SU-DHL-6 (cell line): ENCODE results near the gene ZNF664.

ENCODE experiments used
- EZH2phosphoT487 ChIP-seq: fragments of 200-600 bp; sonication (generic), shearing (Covaris generic); conservative IDR thresholded peaks from 2 replicates; pipeline ENCODE4 v1.6.1; 2018; ENCODE audit warnings: mild to moderate bottlenecking, antibody characterized with exemption, low read length, moderate library complexity, mixed read lengths
- TF ChIP-seq, protein P1 (sequence below): fragments of 200-600 bp; sonication (generic); IDR thresholded peaks from one replicate; pipeline ENCODE4 v1.5.1; 2017; ENCODE audit warnings: antibody characterized with exemption, mild to moderate bottlenecking, low read length, moderate library complexity; ENCODE audit not compliant: insufficient read depth, poor library complexity, severe bottlenecking

GRCh38 chr12:124010687-124011086, 37.7 kb downstream of the ZNF664 start:
- TF ChIP-seq, protein P1, sequence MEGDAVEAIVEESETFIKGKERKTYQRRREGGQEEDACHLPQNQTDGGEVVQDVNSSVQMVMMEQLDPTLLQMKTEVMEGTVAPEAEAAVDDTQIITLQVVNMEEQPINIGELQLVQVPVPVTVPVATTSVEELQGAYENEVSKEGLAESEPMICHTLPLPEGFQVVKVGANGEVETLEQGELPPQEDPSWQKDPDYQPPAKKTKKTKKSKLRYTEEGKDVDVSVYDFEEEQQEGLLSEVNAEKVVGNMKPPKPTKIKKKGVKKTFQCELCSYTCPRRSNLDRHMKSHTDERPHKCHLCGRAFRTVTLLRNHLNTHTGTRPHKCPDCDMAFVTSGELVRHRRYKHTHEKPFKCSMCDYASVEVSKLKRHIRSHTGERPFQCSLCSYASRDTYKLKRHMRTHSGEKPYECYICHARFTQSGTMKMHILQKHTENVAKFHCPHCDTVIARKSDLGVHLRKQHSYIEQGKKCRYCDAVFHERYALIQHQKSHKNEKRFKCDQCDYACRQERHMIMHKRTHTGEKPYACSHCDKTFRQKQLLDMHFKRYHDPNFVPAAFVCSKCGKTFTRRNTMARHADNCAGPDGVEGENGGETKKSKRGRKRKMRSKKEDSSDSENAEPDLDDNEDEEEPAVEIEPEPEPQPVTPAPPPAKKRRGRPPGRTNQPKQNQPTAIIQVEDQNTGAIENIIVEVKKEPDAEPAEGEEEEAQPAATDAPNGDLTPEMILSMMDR = no peak
- no peak for TF ChIP-seq EZH2phosphoT487
